ENCODE results near the gene CEACAM20. TPM values are rescaled to one million over a fixed set of nuclear protein-coding genes. Genes with fewer than 3 reads are reported as not detected.
"Not testable (repeated sequence)": the region's sequence is repeated elsewhere in the genome, so short reads cannot be mapped to it uniquely, and the experiment has no call there.

Gene CEACAM20
- total RNA-seq, 2 donors from 2014 or later = not detected

- Histone ChIP-seq H3K9me3 (ENCODE audit: control insufficient read depth, low read length) (peaks cover 77% of the 10 kb centered on the region), H3K27ac (ENCODE audit: low read depth, low read length) (no peak overlapping the region), H3K36me3 (ENCODE audit: control insufficient read depth, insufficient read depth, low read length) (peaks cover 58% of the 10 kb centered on the region), H3K4me3 (ENCODE audit: low read length) (no peak overlapping the region), H3K9ac (ENCODE audit: extremely low read depth, low read length, poor library complexity, severe bottlenecking) (no peak overlapping the region), H3K4me1 (ENCODE audit: control insufficient read depth, insufficient read depth, low read length) (no peaks in the 10 kb centered on the region), H3K27me3 (ENCODE audit: control insufficient read depth, insufficient read depth, low read length, poor library complexity, severe bottlenecking) (peaks cover 5% of the 10 kb centered on the region)
- Mint-ChIP-seq H3K27me3 (ENCODE audit: insufficient read depth) (no peaks in the 10 kb centered on the region), H3K27ac (no peak overlapping the region), H3K36me3 (ENCODE audit: low read depth) (peaks cover 78% of the 10 kb centered on the region), H3K4me1 (peaks cover 13% of the 10 kb centered on the region), H3K9me3 (peaks cover 64% of the 10 kb centered on the region), H3K4me3 (no peak overlapping the region)
- TF ChIP-seq CTCF (conservative IDR thresholded peaks at IDR 0.05) = no peak
- no peak for DNase-seq
- WGBS, 2 experiments (ENCODE audit: insufficient coverage in 1 of 2, insufficient read length in 1 of 2) = 94 to 100% methylated on average over 1 of the region's 1 CpG
Measured at GRCh38 chr19:44496711-44497110, 32.8 kb downstream of the CEACAM20 start.

GRCh38 chr19:44476559-44477408 lies 52.7 kb downstream of the CEACAM20 start:
- H3K27ac Mint-ChIP-seq = no peak overlapping the region
- Histone ChIP-seq H3K36me3 (ENCODE audit: control insufficient read depth, insufficient read depth, low read length) (peaks cover 73% of the 10 kb centered on the region), H3K9ac (ENCODE audit: extremely low read depth, low read length, poor library complexity, severe bottlenecking) (no peak overlapping the region), H3K27ac (ENCODE audit: low read depth, low read length) (no peak overlapping the region), H3K9me3 (ENCODE audit: control insufficient read depth, low read length) (peaks cover 98% of the 10 kb centered on the region), H3K4me3 (ENCODE audit: low read length) (peak overlapping the region; percentile 72), H3K4me1 (ENCODE audit: control insufficient read depth, insufficient read depth, low read length) (no peaks in the 10 kb centered on the region), H3K27me3 (ENCODE audit: control insufficient read depth, insufficient read depth, low read length, poor library complexity, severe bottlenecking) (no peaks in the 10 kb centered on the region)
- WGBS, 2 experiments (ENCODE audit: insufficient coverage in 1 of 2, insufficient read length in 1 of 2) = 91 to 95% methylated on average over 4 to 7 of the region's 7 CpGs
- no peak overlapping the region for H3K4me3 Mint-ChIP-seq
- TF ChIP-seq CTCF (conservative IDR thresholded peaks at IDR 0.05) = no peak
- H3K36me3 Mint-ChIP-seq (ENCODE audit: low read depth) = peaks cover 83% of the 10 kb centered on the region
- H3K4me1 Mint-ChIP-seq = no peaks in the 10 kb centered on the region
- no peak for DNase-seq
- H3K9me3 Mint-ChIP-seq = peaks cover 100% of the 10 kb centered on the region
- no peaks in the 10 kb centered on the region for H3K27me3 Mint-ChIP-seq (ENCODE audit: insufficient read depth)

GRCh38 chr19:44468730-44469129 lies 60.7 kb downstream of the CEACAM20 start:
- 61 to 85% methylated on average over 3 to 5 of the region's 5 CpGs for WGBS, 2 experiments (ENCODE audit: insufficient coverage in 1 of 2, insufficient read length in 1 of 2)
- H3K27ac Mint-ChIP-seq; H3K27me3 ChIP-seq (ENCODE audit: control insufficient read depth, insufficient read depth, low read length, poor library complexity, severe bottlenecking); H3K36me3 Mint-ChIP-seq (ENCODE audit: low read depth); H3K36me3 ChIP-seq (ENCODE audit: control insufficient read depth, insufficient read depth, low read length); H3K27me3 Mint-ChIP-seq (ENCODE audit: insufficient read depth); H3K27ac ChIP-seq (ENCODE audit: low read depth, low read length); H3K4me1 ChIP-seq (ENCODE audit: control insufficient read depth, insufficient read depth, low read length); H3K4me3 ChIP-seq (ENCODE audit: low read length); H3K4me3 Mint-ChIP-seq; H3K4me1 Mint-ChIP-seq; H3K9ac ChIP-seq (ENCODE audit: extremely low read depth, low read length, poor library complexity, severe bottlenecking); DNase-seq: not testable (repeated sequence)
- peaks cover 64% of the 10 kb centered on the region for H3K9me3 ChIP-seq (ENCODE audit: control insufficient read depth, low read length)
- H3K9me3 Mint-ChIP-seq = peaks cover 97% of the 10 kb centered on the region

GRCh38 chr19:44462600-44463286 lies 66.7 kb downstream of the CEACAM20 start:
- peaks cover 64% of the 10 kb centered on the region for H3K9me3 Mint-ChIP-seq
- H3K4me3 Mint-ChIP-seq; H3K27ac Mint-ChIP-seq; H3K9ac ChIP-seq (ENCODE audit: extremely low read depth, low read length, poor library complexity, severe bottlenecking); H3K27me3 Mint-ChIP-seq (ENCODE audit: insufficient read depth); DNase-seq; H3K4me1 Mint-ChIP-seq; H3K4me1 ChIP-seq (ENCODE audit: control insufficient read depth, insufficient read depth, low read length); H3K27me3 ChIP-seq (ENCODE audit: control insufficient read depth, insufficient read depth, low read length, poor library complexity, severe bottlenecking); H3K36me3 ChIP-seq (ENCODE audit: control insufficient read depth, insufficient read depth, low read length); H3K27ac ChIP-seq (ENCODE audit: low read depth, low read length); H3K36me3 Mint-ChIP-seq (ENCODE audit: low read depth); H3K4me3 ChIP-seq (ENCODE audit: low read length): not testable (repeated sequence)
- peaks cover 26% of the 10 kb centered on the region for H3K9me3 ChIP-seq (ENCODE audit: control insufficient read depth, low read length)
- 39 to 61% methylated on average over 3 of the region's 3 CpGs for WGBS, 2 experiments (ENCODE audit: insufficient coverage in 1 of 2, insufficient read length in 1 of 2)

Measured in endodermal cell (in vitro differentiated cells).